Measurements from ENCODE around the gene SQOR.
A peak's percentile ranks its signal among the peaks of the same experiment; 100 is the strongest.

SQOR gene

DNA sequence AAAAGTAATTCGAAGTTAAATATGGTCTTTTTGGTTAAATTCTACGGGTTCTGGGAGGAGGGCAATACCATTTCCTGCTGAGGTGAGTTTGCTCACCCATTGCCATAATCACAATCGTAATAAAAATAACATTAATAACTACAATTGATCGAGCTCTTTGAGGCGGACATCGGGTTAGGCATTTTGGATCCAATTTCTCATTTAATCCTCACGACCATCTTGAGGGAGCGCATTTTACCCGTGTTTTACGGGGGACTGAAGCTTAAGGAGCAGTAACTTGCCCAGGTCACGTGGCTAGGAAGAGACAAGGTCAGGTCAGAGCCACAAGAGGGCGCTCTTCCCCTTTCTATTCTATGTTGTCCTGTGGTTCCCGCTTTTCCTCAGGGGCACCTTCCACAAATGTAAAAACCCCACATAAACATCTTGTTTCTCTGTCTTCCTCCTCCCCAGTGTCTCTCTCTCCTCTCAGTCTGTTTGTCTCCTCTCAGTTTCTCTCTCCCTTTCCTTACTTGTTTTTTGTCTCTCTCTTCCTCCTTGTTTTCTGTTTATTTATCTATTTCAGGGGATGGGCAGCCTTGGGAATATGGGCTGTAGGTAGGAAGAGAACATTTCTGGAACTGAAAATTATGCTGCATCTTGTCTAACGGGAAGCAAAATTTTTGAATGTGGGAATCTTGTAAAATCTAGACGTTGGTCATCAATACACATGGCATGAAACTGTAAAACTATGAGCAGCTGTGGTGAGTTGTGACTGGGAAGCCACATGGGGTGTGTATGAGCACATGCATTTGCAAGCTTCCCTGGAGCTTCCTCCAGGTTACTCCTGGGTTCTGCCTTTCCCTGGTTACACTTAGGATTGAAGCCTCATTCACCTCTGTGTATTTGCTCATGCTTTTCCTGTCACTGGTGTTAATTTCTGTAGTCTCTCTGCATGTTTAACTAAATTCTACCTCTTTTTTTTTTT lies 71.0 kb downstream of the SQOR start:
- DNase-seq (ENCODE audit: low read depth in 2 of 2): peak; percentile 23 to 42

DNA sequence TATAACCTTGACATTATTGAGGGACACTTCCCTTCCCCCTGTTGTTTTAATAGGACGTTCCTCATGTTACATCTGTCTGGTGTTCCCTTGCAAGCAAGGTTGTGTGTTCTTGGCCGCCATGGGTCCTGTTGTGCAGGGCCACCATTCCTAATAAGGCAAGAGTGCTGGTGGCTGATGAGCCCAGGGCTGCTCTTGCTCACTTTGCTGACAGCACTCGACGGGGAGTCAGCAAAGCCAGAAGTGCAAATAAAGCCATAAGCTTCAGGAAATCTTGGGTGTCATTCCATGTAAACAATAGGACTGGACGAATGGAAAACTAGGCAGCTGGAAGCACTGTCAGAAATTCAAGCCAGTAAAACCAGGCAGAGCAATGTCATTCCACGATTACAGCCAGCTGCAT lies 75.8 kb downstream of the SQOR start:
- no peak for DNase-seq (ENCODE audit: low read depth in 2 of 2)

DNA sequence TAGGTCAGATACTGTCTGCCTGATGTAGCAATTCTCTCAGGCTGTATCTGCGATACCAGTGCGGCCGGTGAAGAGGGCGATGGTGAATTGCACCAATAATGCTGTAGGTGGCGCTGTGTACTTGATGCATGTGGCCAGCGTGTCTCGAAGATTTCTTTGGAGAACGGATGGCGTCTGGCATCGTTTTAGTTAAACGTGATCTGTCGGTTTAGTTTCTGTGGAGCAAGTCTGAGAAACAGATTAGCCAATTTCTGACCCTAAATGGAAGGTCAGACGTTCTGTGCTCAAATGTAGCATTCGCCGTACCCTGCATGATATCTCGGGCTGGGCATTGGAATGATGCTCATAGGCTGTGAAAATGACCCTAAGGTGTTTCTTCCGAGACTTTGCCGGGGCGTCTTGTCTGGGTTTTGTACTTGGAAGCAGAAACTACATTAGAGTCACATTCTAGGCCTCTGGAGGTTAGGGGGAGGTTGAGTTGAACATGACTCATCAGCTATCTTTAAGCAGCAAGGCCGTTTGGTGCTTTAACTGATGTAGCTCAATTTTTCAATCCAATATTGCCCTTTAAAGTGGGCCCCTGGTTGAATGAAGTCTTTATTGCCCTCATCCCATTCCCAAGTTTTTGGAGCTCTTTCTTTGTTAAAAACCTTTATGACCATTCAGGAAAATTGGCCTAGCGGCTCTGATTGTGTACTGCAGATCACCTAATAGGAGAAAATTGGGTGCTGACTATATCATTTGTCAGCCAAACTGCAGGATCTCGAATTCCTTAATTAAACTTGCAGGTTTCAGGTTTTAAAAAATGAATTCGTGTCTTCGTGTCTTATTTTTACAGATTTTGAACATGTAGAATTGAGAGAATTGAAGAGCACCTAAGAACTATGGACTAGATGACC lies 80.0 kb downstream of the SQOR start:
- no peak for DNase-seq (ENCODE audit: low read depth in 2 of 2)

DNA sequence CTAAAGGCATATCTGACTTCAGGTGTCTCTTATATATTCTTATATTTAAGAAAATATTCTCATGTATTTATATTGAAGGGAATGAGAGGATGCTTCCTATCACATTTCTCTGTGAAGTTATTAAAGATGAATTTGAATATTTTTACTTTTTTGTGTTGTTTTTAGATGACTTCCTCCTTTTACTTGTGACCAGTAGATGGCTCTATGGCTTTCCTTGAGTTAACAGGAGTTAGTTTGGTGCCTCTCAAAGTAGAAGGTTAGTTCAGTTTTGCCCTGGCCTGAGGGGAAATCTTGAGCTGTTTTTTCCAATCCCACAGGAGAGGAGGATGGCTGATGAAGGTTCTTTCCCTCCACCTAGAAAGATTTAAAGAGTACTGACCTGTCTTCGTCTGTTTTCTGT lies 80.7 kb downstream of the SQOR start:
- DNase-seq (ENCODE audit: low read depth in 2 of 2): no peak

DNA sequence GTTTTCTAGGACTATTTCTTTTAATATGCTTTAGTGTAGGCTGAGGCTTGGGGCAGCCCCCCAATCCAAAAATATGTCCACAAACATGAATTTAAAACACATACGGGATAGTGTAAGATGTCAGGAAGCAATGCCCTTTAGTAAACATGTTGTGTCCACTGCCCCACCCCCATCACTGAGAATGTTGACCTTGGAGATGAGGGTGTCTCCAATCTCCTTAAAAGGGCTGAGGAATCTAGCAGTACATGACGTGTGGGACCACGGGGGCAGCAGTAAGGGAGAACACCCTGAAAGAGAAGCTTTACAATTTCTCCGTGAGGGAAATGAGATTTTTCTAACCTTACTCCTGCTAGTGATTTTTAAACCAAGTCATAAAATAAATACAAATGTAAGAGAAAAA lies 84.7 kb downstream of the SQOR start:
- no peak for DNase-seq (ENCODE audit: low read depth in 2 of 2)

DNA sequence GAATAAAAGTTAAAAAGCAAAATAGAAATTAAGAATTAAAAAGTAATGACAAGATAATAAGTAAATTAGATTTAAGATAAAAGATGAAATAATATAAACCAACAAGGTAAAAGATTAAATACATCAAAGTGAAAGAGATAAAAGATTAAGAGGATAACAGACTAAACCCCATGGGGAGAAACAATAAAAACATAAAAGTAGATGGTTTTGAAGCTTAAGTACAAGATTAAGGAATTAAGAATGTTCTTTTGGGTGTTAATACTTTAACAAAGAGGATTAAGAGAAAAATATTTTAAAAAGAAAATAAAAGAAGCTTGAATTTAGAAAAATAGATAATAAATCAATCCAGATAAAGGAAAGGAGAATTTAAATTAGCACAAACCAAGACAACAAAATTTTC lies 85.4 kb downstream of the SQOR start:
- DNase-seq (ENCODE audit: low read depth in 2 of 2): no peak

DNA sequence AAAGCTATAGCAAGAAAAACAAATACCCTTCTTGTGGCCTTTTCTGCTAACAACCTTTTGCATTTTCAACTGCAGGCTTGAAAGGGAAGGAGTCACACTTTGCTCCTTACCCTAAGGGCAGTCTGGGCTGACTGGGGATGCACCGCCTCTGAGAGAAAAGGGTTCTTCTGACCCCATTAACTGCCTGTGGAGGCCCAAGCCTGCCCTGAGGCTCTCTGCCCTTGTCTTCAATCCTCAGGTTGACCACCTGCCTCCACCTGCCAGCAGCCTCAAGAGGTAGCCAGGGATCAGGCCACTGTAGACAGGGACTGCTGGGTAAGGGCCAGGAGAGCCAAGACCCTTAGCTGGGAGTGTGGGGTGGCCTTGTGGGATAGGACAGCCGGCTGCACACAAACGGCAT lies 93.8 kb downstream of the SQOR start:
- DNase-seq (ENCODE audit: low read depth in 2 of 2): no peak

DNA sequence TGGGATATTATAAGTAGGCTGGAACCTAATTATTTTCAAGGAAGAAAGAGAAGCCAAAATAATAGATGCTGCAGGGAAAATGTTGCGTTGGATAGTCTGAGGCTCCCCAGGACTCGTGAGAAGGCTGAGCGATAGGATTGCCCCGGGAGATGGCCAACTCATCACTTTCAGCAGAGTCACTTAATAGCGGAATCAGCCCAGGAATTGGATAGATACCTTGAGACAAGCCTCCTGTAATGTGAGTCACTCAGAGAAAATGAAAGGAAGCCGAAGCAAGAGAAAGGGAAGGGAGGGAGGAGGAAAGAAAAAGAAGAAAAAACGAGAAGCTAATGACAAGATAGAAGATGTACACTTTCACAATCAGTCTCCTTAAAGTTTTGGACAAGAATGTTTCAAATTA lies 94.3 kb downstream of the SQOR start:
- no peak for DNase-seq (ENCODE audit: low read depth in 2 of 2)

DNA sequence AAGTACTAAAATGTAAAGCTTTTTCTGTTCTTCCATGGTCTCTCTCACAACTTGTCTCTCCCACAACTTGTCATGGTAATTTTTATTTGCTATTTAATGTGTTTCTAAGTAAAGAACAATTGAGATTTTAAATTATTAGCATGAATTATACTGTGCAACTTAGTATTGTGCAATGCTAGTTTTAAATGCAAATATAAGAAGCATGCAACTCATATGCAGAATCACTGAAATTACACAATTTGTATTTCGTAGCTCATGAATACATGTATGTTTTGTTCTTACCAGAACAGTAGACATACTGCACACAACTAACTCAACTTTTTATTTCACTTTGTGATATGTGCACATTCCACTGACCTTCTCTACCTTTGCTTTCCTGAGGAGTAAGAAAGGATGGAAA lies 96.5 kb downstream of the SQOR start:
- DNase-seq (ENCODE audit: low read depth in 2 of 2): no peak

DNA sequence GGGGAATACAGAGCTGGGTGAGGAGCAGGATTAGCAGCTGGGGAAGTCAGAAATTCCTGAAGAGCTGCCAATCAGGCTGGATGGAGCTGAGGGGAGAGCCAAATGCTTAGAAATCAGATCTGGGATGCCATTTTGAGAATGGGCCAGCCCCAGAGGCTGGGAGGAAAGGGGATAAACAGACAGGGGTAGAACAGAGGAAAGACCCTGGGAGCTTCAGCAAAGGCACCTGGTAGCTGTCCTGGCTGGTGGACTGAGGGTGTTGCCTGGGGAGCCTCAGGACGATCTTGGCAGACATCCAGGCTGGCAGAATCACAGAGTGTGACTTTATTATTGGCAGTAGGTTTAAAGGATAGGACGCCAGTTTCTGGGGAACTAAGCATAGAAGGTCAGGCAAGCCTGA lies 97.8 kb downstream of the SQOR start:
- DNase-seq (ENCODE audit: low read depth in 2 of 2): no peak

DNA sequence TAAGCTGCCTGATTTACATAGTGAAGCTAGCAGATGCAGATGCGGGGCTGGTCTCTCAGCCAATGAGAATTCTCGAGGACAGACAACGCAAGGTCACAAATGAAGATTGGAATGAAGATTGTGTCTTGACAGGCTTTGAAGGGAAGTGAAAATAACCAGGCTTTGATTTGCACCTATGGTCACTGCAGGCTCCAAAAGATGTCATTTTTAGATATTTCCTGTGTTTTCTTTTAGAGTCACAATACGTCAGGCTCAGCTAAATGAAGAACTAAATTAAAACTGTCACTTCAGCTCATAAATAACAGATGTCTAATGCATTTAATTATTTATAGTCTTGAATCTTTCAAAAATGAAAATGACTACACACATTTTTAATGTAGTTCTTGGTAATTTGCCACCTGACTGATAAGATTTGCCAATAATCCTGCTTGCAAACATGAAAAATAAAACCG lies 99.5 kb downstream of the SQOR start:
- no peak for DNase-seq (ENCODE audit: low read depth in 2 of 2)
